COLO668 (cell line): ENCODE results near the gene MARK4.
"Not testable (repeated sequence)": the region's sequence is repeated elsewhere in the genome, so short reads cannot be mapped to it uniquely, and the experiment has no call there.

Experiments used
- DNase-seq: peaks from one replicate; lab custom pipeline; 2025; ENCODE audit not compliant: unreplicated experiment; lab: John Stamatoyannopoulos, UW

Gene MARK4

DNA sequence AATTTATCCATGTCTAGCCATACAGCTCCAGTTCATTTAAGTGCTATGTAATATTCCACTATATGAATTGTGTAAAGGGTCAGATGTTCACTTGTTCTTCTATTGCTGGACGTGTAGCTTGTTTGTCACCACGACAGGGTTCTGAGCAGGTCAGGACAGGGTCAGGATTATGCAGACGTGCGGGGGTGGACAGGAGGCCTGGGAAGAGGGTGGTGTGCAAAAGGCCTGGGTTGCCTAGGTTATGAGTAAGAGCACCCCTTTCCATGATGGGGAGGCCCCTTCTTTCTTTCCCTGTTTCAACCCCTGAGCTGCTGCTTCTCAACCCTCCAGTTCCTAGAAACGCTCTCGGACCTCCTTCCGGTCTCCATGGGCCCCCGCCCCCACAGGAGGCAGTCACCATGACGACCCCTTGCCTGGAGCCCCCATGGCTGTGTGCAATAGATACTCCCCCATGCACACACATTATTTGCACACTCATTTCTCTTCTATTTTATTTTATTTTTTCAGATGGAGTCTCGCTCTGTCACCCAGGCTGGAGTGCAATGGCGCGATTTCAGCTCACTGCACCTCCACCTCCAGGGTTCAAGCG, 7.8 kb upstream of the MARK4 start:
- DNase-seq: no peak

DNA sequence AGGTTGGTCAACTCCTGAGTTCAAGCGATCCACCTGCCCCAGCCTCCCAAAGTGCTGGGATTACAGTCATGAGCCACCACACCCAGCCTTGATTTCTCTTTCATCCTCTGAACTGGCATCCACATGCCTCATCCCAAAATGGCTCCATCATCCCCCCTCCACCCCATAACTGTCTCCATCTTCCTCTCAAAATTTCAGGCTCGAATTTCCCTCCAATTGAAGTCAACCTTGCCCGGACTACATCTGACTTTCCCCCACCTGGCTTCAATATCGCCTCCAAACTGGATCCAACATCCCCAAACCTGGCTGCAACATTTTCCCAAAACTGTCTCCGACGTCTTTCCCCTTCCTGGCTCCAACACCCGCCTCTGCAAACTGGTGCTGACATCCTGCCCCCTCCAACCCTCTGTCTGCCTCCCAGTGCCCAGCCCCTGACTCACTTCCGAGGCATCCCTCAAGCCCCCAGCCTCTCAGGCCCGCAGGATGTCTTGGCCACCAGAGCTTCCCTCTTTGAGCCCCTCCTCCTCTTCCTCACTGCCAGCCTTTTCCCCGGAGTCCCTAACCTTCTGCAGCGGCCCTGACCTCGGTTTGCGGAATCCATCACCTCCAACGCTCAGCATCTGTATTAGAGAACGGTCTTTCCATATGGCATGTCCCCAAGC, 6.8 kb upstream of the MARK4 start:
- no peak for DNase-seq

DNA sequence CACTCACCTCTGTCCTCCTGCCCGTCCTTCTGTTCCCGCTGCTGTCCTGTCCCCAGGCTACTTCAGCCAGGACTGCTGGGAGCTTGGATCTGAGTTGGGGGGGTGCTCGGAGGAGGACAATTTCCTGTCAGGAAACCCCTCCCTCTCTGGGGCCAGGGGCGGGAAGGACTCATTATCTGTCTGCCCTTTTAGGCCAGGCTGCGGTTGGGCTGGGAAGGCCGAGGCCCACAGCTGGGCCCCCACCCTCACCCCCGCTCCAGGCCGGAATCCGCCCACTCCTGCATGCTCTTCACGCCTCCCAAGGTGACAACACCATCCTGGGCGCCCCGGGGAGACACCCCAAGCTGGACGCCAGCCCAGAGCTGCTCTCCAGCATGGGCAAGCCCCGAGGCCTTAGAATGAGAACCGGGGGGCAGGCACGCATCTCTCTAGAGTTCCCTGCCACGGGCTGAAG, 5.7 kb upstream of the MARK4 start, which contains the start of gene EXOC3L2:
Gene EXOC3L2, minus strand, starts transcription at position 74 of the 454 bp plus-strand sequence. CDS start 6,362 bp downstream, outside the sequence.
- no peak for DNase-seq

DNA sequence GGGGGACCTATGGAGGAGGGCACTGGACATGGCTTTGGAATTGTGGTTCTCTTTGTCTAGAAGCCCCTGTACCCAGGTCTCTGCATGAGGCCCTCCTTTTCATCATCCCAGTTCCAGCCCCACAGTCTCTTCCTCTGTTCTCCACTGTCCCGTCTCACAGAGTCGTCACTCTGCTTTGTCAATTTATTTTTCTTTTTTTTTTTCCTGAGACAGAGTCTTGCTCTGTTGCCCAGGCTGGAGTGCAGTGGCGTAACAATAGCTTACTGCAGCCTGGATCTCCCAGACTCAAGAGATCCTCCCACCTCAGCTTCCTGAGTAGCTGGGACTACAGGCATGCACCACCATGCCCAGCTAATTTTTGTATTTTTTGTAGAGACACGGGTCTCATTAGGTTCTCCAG, 5.2 kb upstream of the MARK4 start:
- DNase-seq: no peak

DNA sequence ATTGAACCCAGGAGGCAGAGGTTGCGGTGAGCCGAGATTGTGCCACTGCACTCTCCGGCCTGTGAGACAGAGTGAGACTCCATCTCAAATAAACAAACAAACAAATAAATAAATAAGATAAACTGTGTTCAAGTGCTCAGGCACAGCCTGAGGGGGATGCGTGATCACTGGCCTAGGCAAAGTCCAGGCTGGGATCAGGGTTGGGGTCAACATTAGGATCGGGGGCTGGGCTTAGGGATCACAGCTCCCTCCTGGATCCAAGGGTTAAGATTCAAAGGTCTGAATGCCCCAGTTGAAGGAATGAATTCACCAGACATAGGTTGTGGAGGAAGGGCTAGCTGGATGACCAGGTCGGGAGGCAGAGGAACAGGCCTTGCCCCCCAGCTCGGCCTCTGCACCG, 3.9 kb upstream of the MARK4 start:
- no peak for DNase-seq

DNA sequence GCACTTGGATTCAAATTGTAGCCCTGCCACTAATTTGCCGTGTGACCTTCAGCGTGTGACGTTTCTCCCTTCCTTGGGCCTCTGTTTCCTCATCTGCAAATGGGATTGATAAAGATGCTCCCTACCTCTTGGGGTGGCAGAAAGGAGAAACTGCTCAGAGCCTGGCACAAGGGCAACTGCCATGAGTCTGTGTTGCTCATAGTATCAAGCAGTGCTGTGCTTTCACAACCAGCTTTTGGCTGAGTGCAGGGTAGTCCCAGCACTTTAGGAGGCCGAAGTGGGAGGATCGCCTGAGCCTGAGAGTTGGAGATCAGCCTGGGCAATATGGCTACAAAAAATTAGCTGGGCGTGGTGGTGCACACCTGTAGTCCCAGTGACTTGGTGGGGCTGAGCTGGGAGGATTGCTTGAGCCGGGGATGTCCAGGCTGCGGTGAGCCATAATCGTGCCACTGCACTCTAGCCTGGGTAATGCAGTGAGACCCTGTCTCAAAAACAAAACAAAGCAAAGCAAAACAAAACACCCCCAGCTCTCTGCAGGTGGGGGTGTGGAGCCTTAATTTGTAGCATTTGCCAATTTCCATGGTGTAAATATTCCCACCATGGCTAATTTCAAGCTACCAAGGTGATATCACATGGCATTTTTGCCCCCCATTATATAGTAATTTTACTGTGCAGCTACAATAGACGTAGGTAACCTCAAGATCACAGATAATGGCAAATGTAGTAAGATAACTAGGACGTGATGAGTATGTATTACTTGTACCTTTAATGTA, 1.6 kb upstream of the MARK4 start:
- no peak for DNase-seq

DNA sequence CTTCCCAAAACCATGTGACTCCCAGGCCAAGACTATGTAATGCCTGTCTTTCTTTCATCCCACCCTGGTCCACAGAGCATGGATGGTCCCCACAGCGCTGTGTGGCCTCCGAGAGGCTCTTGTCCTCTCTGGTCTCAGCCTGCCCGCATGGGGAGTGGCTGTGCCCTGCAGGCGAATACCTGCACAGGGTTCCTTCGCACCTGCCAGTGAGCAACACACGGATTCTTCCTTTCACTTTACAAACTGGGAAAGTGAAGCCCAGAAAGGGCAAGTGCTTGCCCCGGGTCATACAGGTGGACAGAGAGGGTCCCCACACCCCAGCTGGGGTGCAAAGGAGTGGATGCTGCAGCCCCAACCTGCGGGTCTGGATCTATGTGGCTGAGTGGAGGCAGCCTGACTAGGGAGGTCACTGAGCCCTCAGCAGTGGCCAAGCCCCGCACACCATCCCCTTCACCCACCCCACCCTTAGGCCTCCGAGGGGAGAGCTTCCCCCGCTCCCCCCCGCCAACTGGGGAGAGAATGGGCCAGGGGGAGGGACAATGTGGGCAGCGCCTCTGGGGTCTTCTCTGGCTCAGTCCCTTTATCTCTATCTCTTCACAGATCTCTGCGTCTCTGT, 747 bp upstream of the MARK4 start:
- no peak for DNase-seq

DNA sequence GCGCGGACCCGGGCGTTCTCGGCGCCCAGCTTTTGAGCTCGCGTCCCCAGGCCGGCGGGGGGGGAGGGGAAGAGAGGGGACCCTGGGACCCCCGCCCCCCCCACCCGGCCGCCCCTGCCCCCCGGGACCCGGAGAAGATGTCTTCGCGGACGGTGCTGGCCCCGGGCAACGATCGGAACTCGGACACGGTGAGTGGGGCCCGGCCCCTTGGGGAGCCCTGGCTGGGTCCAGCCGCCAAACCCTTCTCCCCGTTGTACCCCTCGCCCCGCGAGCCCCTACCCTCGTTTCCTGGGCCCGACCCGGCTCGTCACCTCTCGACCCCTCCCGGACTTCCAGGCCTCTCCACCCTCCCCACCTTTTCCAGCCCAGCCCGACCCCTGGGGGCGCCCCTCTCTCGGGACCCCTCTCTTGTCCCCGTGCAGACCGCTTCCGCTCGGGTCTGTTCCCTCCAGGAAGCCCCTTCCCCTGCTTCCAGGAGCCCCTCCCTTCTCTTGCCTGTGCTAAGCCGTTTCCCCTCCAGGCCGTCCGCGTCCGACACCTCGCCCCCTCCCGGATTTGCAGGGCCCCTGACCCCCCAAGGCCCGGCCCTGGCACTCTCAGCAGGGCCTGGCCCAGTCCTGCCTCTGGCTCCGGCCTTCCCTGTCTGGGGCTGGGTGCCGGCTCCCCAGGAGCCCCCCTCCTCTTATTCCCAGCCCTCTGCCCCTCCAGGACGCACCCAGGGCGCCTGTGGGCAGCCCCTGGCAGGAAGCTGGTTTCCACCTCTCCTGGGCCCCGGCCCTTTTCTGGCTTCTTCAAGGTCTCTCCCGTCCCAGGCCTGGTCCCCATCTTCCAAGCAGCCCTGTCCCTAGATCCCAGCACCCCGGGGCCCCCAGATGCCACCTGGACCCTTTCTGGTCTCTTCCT, 632 bp downstream of the MARK4 start:
- DNase-seq: no peak

DNA sequence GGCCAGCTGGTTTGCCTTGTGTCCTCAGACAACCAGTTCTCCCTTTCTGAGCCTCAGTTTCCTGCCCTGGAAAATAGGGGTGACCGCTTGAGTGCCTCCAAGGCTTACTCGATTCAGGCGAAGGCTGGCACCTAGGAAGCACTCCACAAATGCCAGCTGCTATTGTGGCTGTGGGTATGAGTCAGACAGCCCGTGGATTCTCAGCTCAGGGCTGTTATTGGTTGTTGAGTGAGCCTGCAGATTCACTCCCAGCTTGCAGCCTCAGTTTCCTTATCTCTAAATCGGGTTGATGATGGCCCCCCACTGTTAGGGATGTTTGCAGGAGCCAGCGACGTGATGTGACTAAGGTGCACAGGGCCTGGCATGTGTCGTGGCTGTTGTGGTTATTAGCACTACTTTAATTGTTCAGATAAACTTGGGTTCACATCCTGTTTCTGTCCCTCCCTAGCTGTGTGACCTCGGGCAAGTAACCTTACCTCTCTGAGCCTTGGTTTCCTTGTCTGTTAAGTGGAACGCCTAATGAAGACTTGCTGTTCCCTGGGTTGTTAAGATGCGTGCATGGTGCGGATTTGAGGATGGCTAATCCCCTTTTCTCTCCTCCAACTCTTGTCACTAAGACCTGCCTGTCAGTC, 2.4 kb downstream of the MARK4 start:
- DNase-seq: no peak

DNA sequence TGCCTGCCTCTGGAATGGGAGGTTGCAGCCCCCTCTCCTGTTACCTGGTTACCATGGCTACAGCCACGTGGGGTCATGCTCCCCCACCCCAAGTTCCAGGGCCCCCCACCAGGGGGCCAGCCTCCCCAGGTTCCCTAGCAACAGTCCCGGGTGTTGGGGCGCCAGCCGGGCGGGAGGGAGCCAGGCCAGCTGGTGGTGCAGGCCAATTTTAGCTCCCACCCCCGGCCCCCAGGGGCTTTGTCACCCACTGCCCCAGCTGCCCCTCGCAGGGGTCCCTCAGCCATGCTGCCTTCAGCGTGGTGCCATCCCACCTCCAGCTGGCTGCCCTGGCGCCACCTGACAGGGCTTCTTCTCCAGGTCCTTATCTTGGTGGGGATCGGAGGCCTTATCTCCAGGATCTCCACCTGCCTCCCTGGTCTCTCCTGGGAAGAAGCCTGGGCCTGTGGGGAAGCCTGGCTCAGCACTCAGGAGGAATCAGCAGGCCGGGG, 3.0 kb downstream of the MARK4 start:
- DNase-seq: peak; percentile 2

DNA sequence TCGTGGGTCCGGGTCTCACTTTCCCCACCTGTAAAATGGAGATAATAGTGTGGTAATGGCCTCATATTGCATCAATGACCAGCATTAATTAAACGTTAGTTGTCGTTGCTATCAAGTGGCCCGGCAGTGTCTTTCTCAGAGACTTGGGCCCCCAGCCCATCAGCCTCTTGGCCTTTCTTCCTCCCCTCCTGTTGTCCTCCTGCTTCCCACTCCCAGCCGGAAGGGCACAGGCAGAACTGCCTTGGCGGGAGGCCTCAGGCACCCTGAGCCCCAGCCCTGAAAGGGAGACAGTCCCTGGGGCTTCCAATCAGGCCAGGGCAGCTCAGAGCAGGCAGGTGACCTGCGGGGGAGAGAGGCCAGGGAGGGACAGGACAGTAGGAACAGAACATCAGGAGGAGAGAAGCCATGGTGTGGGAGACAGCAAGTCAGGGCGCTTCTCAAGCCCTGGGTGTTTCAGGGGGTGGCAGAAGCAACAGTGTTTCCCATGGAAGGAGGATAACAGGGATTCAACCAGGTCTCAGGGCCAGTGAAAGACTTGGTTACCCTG, 4.6 kb downstream of the MARK4 start:
- no peak for DNase-seq

DNA sequence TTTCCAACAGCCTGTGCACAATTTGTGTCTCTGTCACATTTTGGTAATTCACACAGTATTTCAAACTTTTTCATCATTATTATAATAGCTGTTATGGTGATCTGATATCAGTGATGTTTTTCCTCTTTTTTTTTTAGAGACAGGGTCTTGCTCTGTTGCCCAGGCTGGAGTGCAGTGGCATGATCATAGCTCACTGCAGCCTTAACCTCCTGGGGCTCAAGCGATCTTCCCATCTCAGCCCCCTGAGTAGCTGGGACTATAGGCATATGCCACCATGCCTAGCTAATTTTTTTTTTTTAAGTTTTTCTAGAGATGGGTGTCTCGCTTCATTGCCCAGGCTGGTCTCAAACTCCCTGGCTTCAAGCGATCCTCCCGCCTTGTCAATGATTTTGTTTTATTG, 5.8 kb downstream of the MARK4 start:
- DNase-seq: no peak

DNA sequence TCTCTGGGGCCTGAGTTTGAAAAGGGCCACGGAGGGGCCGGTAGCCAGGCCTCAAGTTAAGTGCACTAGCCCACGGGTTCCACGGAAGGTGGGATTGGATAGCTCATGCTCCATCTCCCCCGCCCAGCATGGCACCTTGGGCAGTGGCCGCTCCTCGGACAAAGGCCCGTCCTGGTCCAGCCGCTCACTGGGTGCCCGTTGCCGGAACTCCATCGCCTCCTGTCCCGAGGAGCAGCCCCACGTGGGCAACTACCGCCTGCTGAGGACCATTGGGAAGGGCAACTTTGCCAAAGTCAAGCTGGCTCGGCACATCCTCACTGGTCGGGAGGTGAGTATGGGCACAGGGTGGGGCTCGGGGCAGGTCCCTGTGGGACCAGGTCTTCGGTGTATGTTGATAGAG, 7.8 kb downstream of the MARK4 start:
- DNase-seq: no peak

DNA sequence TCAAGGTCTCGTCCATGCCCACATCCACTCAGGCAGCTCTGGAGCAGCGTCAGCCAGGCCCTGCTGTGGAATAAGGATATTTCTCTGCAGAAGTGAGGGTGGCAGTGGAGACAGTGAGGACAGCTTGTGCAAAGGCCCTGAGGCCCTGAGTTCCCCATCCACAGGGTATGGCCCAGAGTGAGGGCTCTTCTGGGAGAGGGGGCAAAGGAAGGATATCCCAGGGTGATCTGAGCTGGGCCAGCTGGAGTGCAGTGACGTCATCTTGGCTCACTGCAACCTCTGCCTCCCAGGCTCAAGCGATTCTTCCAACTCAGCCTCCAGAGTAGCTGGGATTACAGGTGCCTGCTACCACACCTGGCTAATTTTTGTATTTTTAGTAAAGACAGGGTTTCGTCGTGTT, 11.5 kb downstream of the MARK4 start:
- DNase-seq: no peak

DNA sequence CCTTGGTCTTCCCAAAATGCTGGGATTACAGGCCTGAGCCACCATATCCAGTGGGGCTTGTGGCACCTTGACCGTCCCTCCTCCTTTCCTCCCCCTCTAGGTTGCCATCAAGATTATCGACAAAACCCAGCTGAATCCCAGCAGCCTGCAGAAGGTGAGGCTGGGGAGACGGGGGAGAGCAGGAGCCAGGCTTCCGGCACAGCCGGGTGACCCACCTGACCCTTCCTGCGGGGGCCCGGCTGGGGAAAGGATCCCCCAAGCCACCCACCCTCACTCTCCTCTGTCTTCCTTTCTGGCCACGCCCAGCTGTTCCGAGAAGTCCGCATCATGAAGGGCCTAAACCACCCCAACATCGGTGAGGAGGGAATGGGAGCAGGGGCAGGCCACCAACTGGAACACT, 11.9 kb downstream of the MARK4 start:
- DNase-seq: no peak

DNA sequence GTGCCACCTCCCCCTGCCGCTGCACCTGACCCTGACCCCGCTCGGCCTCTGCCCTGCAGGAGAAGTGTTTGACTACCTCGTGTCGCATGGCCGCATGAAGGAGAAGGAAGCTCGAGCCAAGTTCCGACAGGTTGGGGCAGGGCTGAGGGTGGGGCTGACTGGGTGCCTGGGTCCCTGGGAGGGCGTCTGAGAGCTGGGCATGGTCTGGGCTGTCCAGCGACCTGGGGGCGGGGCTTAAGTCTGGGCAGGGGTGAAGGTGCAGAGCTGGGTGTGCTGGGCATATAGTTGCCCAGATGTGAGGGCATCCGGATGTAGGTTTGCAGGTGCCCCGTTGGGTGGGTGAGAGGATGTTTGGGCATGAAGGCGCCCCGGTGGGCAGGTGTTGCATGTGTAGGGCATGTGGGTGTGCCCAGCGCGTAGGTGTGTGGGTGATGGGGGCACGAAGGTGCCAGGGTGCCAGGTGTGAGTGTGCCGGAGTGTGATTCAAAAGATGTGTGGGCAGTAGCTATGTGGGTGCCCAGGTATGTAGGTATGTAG, 13.8 kb downstream of the MARK4 start:
- DNase-seq: no peak

DNA sequence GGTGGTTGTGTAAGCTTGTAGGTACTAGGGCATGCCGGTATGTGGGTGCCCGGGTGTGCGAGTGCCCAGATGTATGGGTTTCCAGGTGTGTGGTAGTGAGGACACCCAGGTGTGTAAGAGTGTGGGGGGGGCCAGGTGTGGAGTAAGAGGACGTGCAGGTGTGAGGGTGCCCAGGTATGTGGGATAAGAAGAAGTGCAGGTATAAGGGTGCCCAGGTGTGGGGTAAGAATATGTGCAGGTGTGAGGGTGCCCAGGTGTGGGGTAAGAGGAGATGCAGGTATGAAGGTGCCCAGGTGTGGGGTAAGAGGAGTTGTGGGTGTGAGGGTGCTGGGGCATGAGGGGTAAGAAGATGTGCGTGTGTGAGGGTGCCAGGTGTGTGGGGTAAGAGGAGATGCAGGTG, 14.3 kb downstream of the MARK4 start:
- DNase-seq: no peak

DNA sequence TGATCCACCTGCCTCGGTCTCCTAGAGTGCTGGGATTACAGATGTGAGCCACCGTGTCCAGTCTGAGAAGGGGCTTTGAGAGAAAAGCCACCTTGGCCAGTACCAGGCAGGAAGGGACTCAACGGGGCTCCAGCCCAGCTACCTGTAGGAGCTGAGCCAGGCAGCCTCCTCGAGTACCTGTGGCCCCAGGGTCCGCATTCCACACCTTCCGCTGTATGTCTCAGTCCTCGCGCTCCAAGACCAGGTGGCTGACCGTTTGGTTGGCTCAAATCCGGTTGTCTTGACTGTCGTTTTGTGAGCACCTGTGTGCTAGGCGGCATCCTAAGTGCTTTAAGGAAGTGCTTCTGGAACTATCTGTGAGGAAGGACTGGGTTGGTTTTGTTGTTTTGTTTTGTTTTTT, 16.2 kb downstream of the MARK4 start:
- DNase-seq: no peak

DNA sequence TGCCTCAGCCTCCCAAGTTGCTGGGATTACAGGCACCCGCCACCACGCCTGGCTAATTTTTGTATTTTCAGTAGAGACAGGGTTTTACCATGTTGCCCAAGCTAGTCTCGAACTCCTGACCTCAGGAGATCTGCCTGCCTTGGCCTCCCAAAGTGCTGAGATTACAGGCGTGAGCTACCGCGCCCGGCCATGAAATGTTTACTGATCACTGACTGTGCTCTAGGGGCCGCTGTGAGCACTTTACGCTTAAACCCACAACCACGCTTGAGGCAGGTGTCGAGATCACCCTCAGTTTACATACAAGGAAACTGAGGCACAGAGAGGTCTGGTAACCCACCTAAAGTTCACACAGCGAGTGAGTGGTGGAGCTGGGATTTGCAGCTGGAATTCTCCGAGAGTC, 18.9 kb downstream of the MARK4 start:
- DNase-seq: not testable (repeated sequence)
